Trophoblast cell (in vitro differentiated cells and primary cell): ENCODE results near the gene SPIN2A.
A peak's percentile ranks its signal among the peaks of the same experiment; 100 is the strongest.
"Not testable (repeated sequence)": the region's sequence is repeated elsewhere in the genome, so short reads cannot be mapped to it uniquely, and the experiment has no call there.

Experiments
- DNase-seq, 2 donors: peaks; one replicate each; pipeline ENCODE4 v3.0.0-alpha.2; 2016
- H2AFZ ChIP-seq: 2 replicates; pipeline ENCODE4 v1.6.1; 2013; ENCODE audit warnings: low read length, moderate library complexity, mild to moderate bottlenecking; ENCODE audit not compliant: insufficient read depth, poor library complexity
- H2AK5ac ChIP-seq: 2 replicates; pipeline ENCODE4 v1.6.1; 2013; ENCODE audit warnings: mild to moderate bottlenecking, low read length
- H2BK120ac ChIP-seq: 2 replicates; pipeline ENCODE4 v1.6.1; 2013; ENCODE audit warnings: low read length, mild to moderate bottlenecking, moderate library complexity; ENCODE audit not compliant: insufficient read depth, poor library complexity
- H2BK12ac ChIP-seq: 2 replicates; pipeline ENCODE4 v1.6.1; 2013; ENCODE audit warnings: mild to moderate bottlenecking, low read length, moderate library complexity
- H2BK5ac ChIP-seq: 2 replicates; pipeline ENCODE4 v1.6.1; 2013; ENCODE audit warnings: low read length, low read depth, moderate library complexity, mild to moderate bottlenecking; ENCODE audit not compliant: poor library complexity
- H3K14ac ChIP-seq: 2 replicates; pipeline ENCODE4 v1.6.1; 2013; ENCODE audit warnings: mild to moderate bottlenecking, low read length
- H3K18ac ChIP-seq: 2 replicates; pipeline ENCODE4 v1.6.1; 2013; ENCODE audit warnings: mild to moderate bottlenecking, low read length
- H3K23ac ChIP-seq: 2 replicates; pipeline ENCODE4 v1.6.1; 2013; ENCODE audit warnings: low read length
- H3K27ac ChIP-seq: 2 replicates; pipeline ENCODE4 v1.5.1; 2013; ENCODE audit warnings: low read depth, mild to moderate bottlenecking, inconsistent platforms, low read length, moderate library complexity
- H3K27me3 ChIP-seq: 2 replicates; pipeline ENCODE4 v1.6.1; 2013; ENCODE audit warnings: inconsistent platforms, mild to moderate bottlenecking, low read length, moderate library complexity; ENCODE audit not compliant: insufficient read depth
- H3K36me3 ChIP-seq, 2 experiments: 1 replicate in 1 of 2; 2 replicates in 1 of 2; pipeline ENCODE4 v1.6.1; 2013; ENCODE audit warnings: low read length in 2 of 2, mild to moderate bottlenecking in 2 of 2, moderate library complexity in 1 of 2; ENCODE audit not compliant: insufficient read depth in 2 of 2, control insufficient read depth in 1 of 2
- H3K4ac ChIP-seq: 2 replicates; pipeline ENCODE4 v1.6.1; 2013; ENCODE audit warnings: low read depth, mild to moderate bottlenecking, low read length, moderate library complexity
- H3K4me1 ChIP-seq, 2 experiments: 1 replicate in 1 of 2; 2 replicates in 1 of 2; pipeline ENCODE4 v1.6.1; 2013; ENCODE audit warnings: low read length in 2 of 2, mild to moderate bottlenecking in 2 of 2, moderate library complexity in 1 of 2; ENCODE audit not compliant: insufficient read depth in 2 of 2, control insufficient read depth in 1 of 2
- H3K4me2 ChIP-seq: 2 replicates; pipeline ENCODE4 v1.6.1; 2013; ENCODE audit warnings: inconsistent platforms, mild to moderate bottlenecking, low read length, moderate library complexity
- H3K4me3 ChIP-seq: 2 replicates; pipeline ENCODE4 v1.5.1; 2013; ENCODE audit warnings: mild to moderate bottlenecking, low read depth, low read length, inconsistent platforms
- H3K79me1 ChIP-seq: one replicate; pipeline ENCODE4 v1.6.1; 2013; ENCODE audit warnings: low read length
- H3K79me2 ChIP-seq: 2 replicates; pipeline ENCODE4 v1.6.1; 2013; ENCODE audit warnings: low read length, mild to moderate bottlenecking; ENCODE audit not compliant: control insufficient read depth, insufficient read depth, poor library complexity
- H3K9ac ChIP-seq: 2 replicates; pipeline ENCODE4 v1.6.1; 2013; ENCODE audit warnings: mild to moderate bottlenecking, low read length
- H3K9me3 ChIP-seq: 2 replicates; pipeline ENCODE4 v1.6.1; 2013; ENCODE audit warnings: low read depth, mild to moderate bottlenecking, control low read depth, inconsistent platforms, low read length; ENCODE audit not compliant: insufficient read depth
- H4K12ac ChIP-seq: 2 replicates; pipeline ENCODE4 v1.6.1; 2013; ENCODE audit warnings: low read depth, mild to moderate bottlenecking, low read length, moderate library complexity
- H4K8ac ChIP-seq: 2 replicates; pipeline ENCODE4 v1.6.1; 2013; ENCODE audit warnings: low read depth, mild to moderate bottlenecking, low read length, moderate library complexity
- H4K91ac ChIP-seq: one replicate; pipeline ENCODE4 v1.6.1; 2013; ENCODE audit warnings: low read depth, mild to moderate bottlenecking, low read length, moderate library complexity
- WGBS: extraction: QIAGEN DNeasy Blood & Tissue Kit; methylation state at CpG from one replicate; pipeline ENCODE4 v1.1.7; 2013; ENCODE audit warnings: missing lambda C conversion rate; ENCODE audit not compliant: insufficient read length, insufficient coverage; ENCODE audit errors: extremely low coverage; 5-methylcytosine and 5-hydroxymethylcytosine counted together

SPIN2A gene

GRCh38 chrX:57133706-57134105 is 3.5 kb downstream of the SPIN2A start:
- no CpG with 5 or more reads among the region's 4 CpGs for WGBS
- Histone ChIP-seq H3K14ac (no peak overlapping the region), H2AFZ (no peak overlapping the region), H3K9me3 (no peaks in the 10 kb centered on the region), H2BK120ac (no peak overlapping the region), H4K12ac (no peak overlapping the region), H3K27me3 (no peaks in the 10 kb centered on the region), H3K4me1 (peaks cover 0 to 3% of the 10 kb centered on the region in 2 experiments), H3K4me2 (no peak overlapping the region), H4K8ac (no peak overlapping the region), H3K9ac (no peak overlapping the region), H2AK5ac (no peak overlapping the region), H4K91ac (no peak overlapping the region), H3K4me3 (no peak overlapping the region), H3K23ac (no peak overlapping the region), H2BK12ac (no peak overlapping the region), H3K4ac (no peak overlapping the region), H2BK5ac (no peak overlapping the region), H3K79me1 (peaks cover 4% of the 10 kb centered on the region), H3K27ac (no peak overlapping the region), H3K18ac (no peak overlapping the region), H3K79me2 (peaks cover 3% of the 10 kb centered on the region), H3K36me3 (no peaks in the 10 kb centered on the region)
- no peak for DNase-seq

- not testable (repeated sequence) for H3K27ac ChIP-seq, H3K14ac ChIP-seq, H4K8ac ChIP-seq, H3K23ac ChIP-seq, H3K4me3 ChIP-seq, H3K9ac ChIP-seq, DNase-seq, H2BK12ac ChIP-seq, H2AK5ac ChIP-seq, H2BK5ac ChIP-seq, H2AFZ ChIP-seq, H3K79me1 ChIP-seq, H3K79me2 ChIP-seq, H4K91ac ChIP-seq, H3K9me3 ChIP-seq, H2BK120ac ChIP-seq, H3K36me3 ChIP-seq, H3K4ac ChIP-seq, H3K4me2 ChIP-seq, H3K4me1 ChIP-seq, H3K18ac ChIP-seq, H4K12ac ChIP-seq, H3K27me3 ChIP-seq
- WGBS, result no CpG with 5 or more reads among the region's 4 CpGs
These were observed 3.9 kb downstream of the SPIN2A start for GRCh38 chrX:57133284-57133683.

- no peak overlapping the region for H2BK12ac ChIP-seq
- no peak overlapping the region for H2AK5ac ChIP-seq
- no peak for DNase-seq
- no peak overlapping the region for H2AFZ ChIP-seq
- H3K4me2 ChIP-seq, result no peak overlapping the region
- H3K4me3 ChIP-seq, result no peak overlapping the region
- H3K4me1 ChIP-seq, result no peaks in the 10 kb centered on the region
- no peak overlapping the region for H2BK120ac ChIP-seq
- H4K12ac ChIP-seq, result no peak overlapping the region
- no peaks in the 10 kb centered on the region for H3K79me2 ChIP-seq
- no peak overlapping the region for H3K9ac ChIP-seq
- no peaks in the 10 kb centered on the region for H3K36me3 ChIP-seq
- H2BK5ac ChIP-seq, result no peak overlapping the region
- no CpG with 5 or more reads among the region's 7 CpGs for WGBS
- H3K27ac ChIP-seq, result no peak overlapping the region
- H3K27me3 ChIP-seq, result no peaks in the 10 kb centered on the region
- no peak overlapping the region for H3K18ac ChIP-seq
- no peak overlapping the region for H3K4ac ChIP-seq
- H3K23ac ChIP-seq, result no peak overlapping the region
- H3K14ac ChIP-seq, result no peak overlapping the region
- no peak overlapping the region for H4K91ac ChIP-seq
- peaks cover under 1% of the 10 kb centered on the region for H3K79me1 ChIP-seq
- H3K9me3 ChIP-seq, result no peaks in the 10 kb centered on the region
- H4K8ac ChIP-seq, result no peak overlapping the region
These were observed 5.2 kb downstream of the SPIN2A start for GRCh38 chrX:57132046-57132445.

- Histone ChIP-seq H3K4ac (no peak overlapping the region), H2BK12ac (no peak overlapping the region), H3K9me3 (no peaks in the 10 kb centered on the region), H3K18ac (no peak overlapping the region), H3K14ac (no peak overlapping the region), H3K36me3 (peaks cover 1 to 2% of the 10 kb centered on the region in 2 experiments), H4K8ac (no peak overlapping the region), H4K12ac (no peak overlapping the region), H3K4me3 (peak overlapping the region; percentile 90), H2BK120ac (no peak overlapping the region), H3K4me1 (no peaks in the 10 kb centered on the region), H2AK5ac (no peak overlapping the region), H3K23ac (no peak overlapping the region), H2AFZ (peak overlapping the region; percentile 45), H3K4me2 (peak overlapping the region; percentile 82), H3K79me2 (peaks cover 5% of the 10 kb centered on the region), H3K27ac (no peak overlapping the region), H3K79me1 (peaks cover 5% of the 10 kb centered on the region), H3K27me3 (no peaks in the 10 kb centered on the region), H3K9ac (no peak overlapping the region), H2BK5ac (no peak overlapping the region), H4K91ac (no peak overlapping the region)
- no peak for DNase-seq
- WGBS, result no CpG with 5 or more reads among the region's 10 CpGs
These were observed 15.4 kb downstream of the SPIN2A start for GRCh38 chrX:57121816-57122215.
